GM19099 (cell line): ENCODE data around the gene NCAPG2.

ENCODE experiments used
- POLR2A ChIP-seq: IDR thresholded peaks from 3 replicates; pipeline ENCODE4 v1.6.1; 2011; ENCODE audit warnings: low read depth; ENCODE audit not compliant: insufficient read length; ENCODE audit errors: extremely low read depth

NCAPG2 gene

DNA sequence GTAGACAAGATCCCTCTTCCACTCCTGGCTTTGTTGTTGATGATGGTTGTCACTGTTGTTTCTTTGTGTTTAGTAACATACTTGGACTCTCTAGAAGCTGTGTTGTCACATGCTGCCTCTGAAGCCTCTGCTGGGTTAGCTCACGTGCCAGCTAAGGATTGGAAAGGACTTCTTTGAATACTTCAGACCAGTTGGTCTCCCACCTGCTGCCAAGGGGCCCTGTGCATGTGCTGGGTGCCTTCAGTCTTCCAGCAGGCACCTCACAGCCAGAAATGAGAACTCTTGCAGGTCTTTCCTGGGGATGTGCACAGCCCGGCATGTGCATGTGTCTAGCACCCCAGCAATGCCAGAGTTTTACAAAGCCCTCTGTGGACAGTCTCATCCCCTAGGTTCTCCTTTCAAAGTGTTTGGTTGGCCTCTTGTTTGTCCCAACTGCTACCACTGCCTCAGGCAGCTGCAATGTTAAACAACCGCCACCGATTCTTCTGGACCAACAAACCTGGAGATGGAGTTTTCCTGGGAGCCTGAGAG, 21.7 kb upstream of the NCAPG2 start:
- no peak for TF ChIP-seq POLR2A

DNA sequence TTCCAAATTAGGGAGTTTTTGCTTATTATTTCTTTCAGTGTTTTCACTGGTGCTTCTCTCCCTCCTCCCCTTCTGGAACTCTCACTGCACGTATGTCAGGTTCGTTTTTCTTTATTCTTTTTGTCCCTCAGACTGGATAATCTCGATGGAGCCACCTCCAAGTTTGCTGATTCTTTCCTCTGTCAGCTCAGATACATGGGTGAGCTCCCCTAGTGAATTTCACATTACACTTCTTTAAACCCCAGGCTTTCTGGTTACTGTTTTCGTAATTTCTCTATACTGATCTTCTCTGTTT, 20.8 kb upstream of the NCAPG2 start:
- no peak for TF ChIP-seq POLR2A

DNA sequence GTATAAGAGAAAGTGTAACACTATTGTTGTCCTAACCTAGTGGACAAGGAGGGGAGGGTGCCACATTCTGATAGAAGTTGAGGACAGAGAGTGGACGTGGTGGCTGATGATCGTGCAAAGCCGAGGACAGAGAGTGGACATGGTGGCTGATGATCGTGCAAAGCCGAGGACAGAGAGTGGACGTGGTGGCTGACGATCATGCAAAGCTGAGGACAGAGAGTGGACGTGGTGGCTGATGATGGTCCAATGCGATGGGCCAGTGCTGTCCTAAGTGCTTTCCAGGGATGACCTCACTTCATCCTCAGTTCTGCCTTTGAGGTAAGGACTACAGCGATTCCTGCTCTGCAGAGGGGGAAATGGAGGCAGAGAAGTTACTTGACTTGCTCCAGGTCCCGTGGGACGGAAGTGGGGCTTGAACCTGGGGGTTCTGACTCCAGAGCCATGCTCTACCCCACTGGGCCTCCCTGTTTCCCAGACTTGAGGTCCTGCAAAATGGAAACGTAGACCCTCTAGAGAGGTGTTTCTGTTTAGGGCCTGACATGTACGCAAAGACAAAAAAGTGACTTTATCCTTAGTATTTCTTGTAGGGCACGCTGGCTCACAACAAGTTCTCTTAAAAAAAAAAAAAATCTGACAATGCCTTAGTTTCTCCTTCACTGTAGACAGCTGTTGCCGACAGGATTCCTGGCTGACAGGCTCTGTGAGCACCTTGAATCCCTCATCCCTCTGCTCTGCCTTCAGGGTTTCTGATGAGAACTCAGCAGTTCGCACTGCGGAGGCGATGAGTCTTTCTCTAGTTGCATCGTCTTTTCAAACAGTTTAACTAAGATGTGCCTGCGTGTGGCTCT, 20.3 kb upstream of the NCAPG2 start:
- TF ChIP-seq POLR2A: no peak

DNA sequence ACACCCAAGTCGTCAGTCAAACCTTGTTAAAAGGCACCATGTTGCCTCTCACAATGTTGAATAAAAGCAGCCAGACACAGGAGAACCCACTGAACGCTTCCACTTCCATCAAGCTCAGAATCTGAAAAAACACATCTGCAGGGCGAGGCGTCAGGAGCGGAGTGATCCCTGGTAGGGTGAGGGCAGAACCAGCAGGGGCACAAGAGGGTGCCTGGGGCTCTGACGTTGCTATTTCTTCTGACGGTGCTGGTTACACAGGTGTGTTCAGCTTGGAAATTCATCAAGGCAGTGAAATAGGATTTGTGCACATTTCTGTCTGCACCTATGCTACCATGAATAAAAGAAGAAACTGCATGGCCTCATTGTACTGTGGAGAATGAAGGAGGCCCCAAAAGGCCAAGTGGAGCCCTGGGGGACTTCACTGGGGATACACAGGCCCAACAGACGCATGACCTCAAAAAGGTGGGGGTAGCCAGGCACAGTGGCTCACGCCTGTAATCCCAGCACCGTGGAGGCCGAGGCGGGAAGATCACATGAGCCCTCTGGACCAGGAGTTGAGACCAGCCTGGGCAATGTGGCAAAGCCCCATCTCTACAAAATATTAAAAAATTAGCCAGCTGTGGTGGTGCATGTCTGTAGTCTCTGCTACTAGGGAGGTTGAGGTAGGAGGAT, 19.2 kb upstream of the NCAPG2 start:
- TF ChIP-seq POLR2A: no peak

DNA sequence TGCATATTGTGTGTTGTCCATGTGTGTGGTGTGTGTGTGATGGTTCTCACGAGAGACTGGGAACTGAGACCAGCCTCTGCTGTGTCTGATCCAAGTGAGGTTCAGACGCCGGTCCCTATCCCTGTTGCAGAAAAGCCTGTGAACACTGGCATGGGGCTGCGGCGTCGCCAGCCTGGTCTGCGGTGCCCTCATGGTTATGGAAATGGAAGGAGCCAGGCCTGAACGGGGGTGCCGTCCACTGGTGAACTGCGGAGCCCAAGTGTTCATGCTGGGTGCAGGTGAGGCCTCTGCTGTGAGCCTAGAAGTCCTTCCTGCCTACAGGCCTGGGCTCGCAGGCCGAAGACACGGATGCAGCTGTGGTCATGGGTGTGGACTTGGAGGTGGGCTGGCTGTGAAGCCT, 18.7 kb upstream of the NCAPG2 start:
- no peak for TF ChIP-seq POLR2A

DNA sequence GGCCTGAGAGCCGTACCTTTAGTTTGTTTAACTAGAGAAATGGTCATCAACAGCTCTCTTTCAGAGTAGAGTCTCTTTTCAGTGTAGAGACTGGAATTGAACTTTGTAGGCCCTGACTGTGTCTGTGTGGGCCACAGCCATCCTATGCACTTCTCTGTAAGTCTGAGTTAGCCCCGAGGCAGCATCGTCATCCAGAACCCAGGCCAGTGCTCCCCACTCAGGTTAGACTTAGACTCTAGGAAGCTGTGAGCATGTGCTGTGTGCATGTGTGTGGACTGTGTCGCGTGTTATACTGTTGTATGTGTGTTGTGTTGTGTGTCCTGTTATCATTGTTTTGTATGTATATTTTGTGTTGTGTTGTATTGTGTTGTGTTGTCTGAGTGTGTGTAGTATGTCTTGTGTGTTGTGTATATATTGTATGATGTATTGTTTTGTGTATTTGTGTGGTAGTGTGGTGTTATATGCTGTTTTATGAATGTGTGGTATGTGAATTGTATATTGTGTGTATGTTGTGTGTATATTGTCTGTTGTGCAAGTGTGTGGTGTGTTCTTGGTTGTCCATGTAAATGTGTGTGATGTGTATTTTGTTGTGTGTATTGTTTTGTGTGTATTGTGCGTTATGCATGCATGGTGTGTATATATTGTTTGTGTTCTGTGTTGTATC, 18.1 kb upstream of the NCAPG2 start:
- no peak for TF ChIP-seq POLR2A

DNA sequence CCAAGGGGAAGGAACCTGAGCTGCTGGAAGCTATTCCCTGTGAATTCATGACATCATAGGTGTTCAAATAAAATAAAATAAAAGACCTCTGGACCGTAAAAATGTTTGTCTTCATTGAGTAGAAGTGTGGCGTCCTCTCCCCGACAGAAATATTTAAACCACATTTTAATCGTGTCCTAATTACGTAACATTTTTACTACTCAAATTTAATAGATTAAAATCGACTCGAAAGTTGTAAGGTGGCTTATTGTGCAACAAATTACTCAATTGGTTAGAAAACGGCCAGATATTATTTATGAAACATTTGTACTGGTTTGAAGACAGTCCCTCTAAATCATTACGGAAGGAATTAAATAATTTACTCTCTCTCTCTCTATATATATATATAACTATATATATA, 15.5 kb upstream of the NCAPG2 start:
- no peak for TF ChIP-seq POLR2A

DNA sequence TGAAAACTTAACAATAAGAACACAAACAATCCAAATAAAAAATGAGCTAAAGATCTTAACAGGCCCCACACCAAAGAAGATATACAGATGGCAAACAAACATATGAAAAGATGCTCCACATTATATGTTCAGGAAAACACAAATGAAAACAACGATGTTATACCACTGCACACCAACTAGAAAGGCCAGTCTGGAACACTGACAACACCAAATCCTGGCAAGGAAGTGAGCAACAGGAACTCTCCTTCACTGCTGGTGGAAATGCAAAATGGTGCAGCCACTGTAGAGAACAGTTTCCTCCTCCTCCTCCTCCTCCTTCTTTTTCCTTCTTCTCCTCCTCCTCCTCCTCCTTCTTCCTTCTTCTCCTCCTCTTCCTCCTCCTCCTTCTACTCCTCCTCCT, 12.2 kb upstream of the NCAPG2 start:
- no peak for TF ChIP-seq POLR2A

DNA sequence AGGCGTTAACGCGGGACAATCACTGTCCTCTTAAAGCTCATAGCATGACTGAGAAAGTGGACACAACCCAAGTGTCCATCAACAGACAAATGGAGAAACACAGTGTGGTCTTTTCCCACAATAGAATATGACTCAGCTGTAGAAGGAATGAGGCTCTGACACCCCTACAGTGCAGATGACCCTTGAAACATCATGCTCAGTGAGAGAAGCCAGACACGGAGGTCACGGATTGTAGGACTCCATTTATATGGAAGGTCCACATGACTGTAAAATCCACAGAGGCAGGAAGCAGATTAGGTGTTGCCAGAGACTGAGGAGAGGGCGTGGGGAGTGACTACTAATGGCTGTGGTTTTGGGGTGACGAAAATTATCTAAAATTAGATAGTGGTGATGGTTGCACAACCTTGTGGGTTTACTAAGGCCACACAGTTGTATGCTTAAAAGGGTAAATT, 6.1 kb upstream of the NCAPG2 start:
- no peak for TF ChIP-seq POLR2A

DNA sequence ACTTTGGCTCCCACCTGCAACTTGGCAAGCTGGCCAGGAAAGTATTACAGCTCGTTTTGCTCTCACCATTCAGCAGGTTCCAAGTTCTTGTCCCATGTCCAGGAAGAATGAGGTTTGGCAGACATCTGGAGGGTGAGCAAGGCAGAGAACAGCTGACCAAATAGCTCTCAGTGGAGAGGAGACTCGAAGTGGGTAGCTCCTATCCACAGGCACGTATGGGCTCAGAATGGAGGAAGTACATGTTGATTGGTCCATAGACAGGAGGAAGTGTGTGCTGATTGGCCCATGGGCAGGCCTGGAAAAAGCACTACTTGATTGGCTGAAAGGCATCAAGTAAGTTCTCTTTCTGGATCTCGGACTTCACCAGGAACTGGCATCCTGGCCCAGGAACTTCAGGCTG, 3.0 kb upstream of the NCAPG2 start:
- TF ChIP-seq POLR2A: no peak

DNA sequence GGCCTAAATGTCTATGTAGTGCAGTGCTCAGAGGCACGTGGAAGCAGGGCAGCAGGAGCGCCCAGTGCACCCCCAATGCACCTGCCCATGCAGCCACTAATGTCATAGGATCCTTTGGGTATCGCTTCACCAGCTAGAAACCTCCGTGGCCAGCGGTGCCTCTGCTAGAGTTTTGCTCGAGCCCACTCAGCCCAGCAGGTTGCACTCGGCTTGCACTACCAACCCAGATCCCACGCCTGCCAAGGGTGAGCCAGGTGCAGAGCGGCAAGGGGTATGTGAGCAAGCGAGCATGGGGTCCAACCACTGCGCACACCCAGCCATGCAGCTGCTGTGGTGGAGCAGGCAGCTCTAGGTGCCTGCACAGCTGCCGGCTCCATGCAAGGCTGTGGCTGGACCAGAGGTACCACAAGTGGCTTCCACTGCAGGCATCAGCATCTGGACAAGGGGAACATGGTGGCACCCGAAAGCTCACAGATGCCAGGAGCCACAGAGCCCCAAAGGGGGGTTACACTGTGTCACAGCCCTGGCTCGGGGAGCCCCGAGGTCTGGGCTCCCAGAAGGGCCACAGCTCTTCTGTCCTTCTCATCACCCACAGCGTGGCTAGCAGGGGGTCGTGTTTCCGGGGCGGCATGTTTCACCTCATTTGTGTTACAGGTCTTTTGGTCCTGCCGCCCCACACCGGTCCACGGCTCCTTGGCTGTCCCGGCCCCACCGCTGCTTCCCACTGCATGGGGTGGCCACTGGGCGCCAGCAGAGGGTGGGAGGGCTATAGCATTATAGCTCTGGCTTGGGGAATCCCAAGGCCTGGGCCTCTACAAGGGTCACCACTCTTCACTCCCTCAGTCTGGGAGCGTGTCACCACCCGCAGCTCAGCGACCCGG, 2.3 kb upstream of the NCAPG2 start:
- TF ChIP-seq POLR2A: no peak

DNA sequence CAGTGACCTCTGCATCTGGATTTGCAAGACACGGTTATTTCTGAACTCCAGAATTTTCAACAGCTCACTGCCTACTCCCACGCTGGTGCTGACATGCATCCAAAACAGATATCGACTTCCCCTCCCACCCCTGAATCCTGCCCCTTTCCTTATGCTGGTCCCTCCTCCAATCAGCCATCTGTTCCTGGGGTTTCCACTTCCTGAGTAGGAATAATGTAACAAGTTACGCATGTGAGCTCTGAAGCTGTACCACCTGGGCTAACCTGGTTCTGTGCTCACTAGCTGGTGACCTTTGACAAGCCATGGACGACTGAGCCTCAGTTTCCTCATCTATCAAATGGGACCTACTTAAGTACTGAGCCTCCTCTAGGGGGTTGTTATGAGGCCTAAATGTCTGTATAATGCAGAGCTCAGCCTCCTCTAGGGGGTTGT, 1.7 kb upstream of the NCAPG2 start:
- no peak for TF ChIP-seq POLR2A

DNA sequence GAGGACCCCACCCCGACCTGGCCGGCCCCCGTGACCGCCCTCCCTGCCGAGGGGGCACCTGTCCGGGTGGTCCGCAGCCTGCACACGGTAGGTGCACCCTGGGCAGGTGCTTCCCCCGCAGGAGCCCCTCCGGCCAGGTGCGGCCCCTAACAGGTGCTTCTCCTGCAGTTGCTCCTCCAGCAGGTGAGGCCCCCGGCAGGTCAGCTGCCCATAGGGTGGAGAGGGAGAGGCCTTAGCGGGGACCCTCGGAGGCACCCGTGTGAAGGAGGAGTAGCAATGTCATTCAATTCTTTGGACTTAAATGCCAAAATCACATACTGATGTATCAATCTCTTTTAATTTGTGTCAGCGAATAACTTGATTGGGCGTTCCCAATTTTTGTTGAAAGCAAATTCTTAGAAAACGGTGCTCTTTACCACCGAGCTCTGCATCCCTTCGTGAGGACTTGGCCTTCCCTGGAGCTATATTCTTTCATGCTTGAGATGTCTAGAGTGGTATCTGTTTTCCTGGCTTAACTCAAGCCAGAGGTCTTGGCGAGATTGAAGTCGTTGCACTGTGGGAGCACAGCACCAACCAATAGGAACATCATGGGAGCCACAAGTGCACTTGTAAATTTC, 738 bp upstream of the NCAPG2 start:
- no peak for TF ChIP-seq POLR2A

DNA sequence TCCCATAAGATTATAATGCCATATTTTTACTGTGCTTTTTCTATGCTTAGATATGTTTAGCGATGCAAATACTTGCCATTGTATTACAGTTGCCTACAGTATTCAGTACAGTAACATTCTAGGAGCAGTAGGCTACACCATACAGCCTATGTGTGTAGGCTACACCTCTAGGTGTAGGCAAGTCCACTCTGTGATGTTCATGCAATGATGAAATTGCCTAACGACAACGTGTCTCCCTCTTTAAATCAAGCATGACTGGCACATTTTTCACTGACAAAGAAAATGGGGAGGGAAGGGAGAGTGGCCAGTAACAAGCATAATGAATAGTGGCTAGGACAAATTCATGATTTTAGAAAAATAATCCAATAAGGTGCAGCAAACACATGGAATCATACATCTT, 1.7 kb downstream of the NCAPG2 start:
- no peak for TF ChIP-seq POLR2A
